ENCODE data around the gene PRLR.

PRLR gene

GRCh38 chr5:35002459-35002858 lies 227.8 kb downstream of the PRLR start:
- TF ChIP-seq GATA2 (IDR thresholded peaks at IDR 0.05; ENCODE audit: low read depth, low read length): no peak
- TF ChIP-seq GATA3 (IDR thresholded peaks at IDR 0.05; ENCODE audit: low read depth, low read length): no peak

- TF ChIP-seq GATA2 (IDR thresholded peaks at IDR 0.05; ENCODE audit: low read depth, low read length) (no peak), GATA3 (IDR thresholded peaks at IDR 0.05; ENCODE audit: low read depth, low read length) (no peak)
These were observed 228.4 kb downstream of the PRLR start for GRCh38 chr5:35001842-35002241.
